ENCODE data around the gene SCPEP1.

- TF ChIP-seq CTCF (IDR thresholded peaks at IDR 0.05) (no peak), POLR2A (IDR thresholded peaks at IDR 0.05) (no peak)
Observed at GRCh38 chr17:56988901-56989572, 11.1 kb downstream of the SCPEP1 start.
